GM13977 (cell line): ENCODE measurements around the gene MRM2.

Experiments
- DNase-seq: peaks from one replicate; pipeline ENCODE4 v3.0.0; 2012; ENCODE audit warnings: low spot score
- CTCF ChIP-seq: IDR thresholded peaks from 2 replicates; pipeline ENCODE4 v1.5.1; 2012; ENCODE audit warnings: mild to moderate bottlenecking, control low read depth; ENCODE audit not compliant: insufficient read depth; ENCODE audit errors: extremely low read depth, missing control alignments
- in situ Hi-C: fragments of 300-500 bp; cut with MboI; formaldehyde crosslinking; loops from one replicate; pipeline ENCODE4 v1.12.0; 2022; ENCODE audit warnings: low sequenced_read_pairs, low pct_unique_long_range_greater_than_20kb, mixed read lengths, inconsistent platforms; ENCODE audit not compliant: unreplicated experiment

Gene MRM2

GRCh38 chr7:2254429-2255144 is 12.6 kb upstream of the MRM2 start:
- DNase-seq = no peak
- in situ Hi-C loops = no loop called here
- TF ChIP-seq CTCF = no peak

- no peak for DNase-seq
- TF ChIP-seq CTCF = no peak
- in situ Hi-C loops = no loop called here
Measured at GRCh38 chr7:2253525-2254244, 11.7 kb upstream of the MRM2 start.

- no peak for DNase-seq
- in situ Hi-C loops = no loop called here
- no peak for TF ChIP-seq CTCF
Measured at GRCh38 chr7:2253021-2253420, 11.0 kb upstream of the MRM2 start.

- DNase-seq = no peak
- in situ Hi-C loops = no loop called here
Measured at GRCh38 chr7:2251841-2252771, 10.1 kb upstream of the MRM2 start.

GRCh38 chr7:2251381-2251780 is 9.4 kb upstream of the MRM2 start:
- no peak for TF ChIP-seq CTCF
- in situ Hi-C loops = no loop called here

More at GRCh38 chr7:2251841-2252771, 10.1 kb upstream of the MRM2 start:
- no peak for TF ChIP-seq CTCF

GRCh38 chr7:2249744-2250323 is 7.8 kb upstream of the MRM2 start:
- DNase-seq = no peak
- no peak for TF ChIP-seq CTCF
- in situ Hi-C loops = no loop called here

More at GRCh38 chr7:2251381-2251780, 9.4 kb upstream of the MRM2 start:
- no peak for DNase-seq
